HG03565 (cell line): ENCODE measurements around the gene MANBA.
A peak's percentile ranks its signal among the peaks of the same experiment; 100 is the strongest.

Source experiments
- ATAC-seq: cut with Tn5 transposase; IDR thresholded peaks from one replicate; pipeline ENCODE4 v1.9.1; 2021; ENCODE audit warnings: mild to moderate bottlenecking, moderate library complexity; ENCODE audit not compliant: unreplicated experiment

MANBA gene

DNA sequence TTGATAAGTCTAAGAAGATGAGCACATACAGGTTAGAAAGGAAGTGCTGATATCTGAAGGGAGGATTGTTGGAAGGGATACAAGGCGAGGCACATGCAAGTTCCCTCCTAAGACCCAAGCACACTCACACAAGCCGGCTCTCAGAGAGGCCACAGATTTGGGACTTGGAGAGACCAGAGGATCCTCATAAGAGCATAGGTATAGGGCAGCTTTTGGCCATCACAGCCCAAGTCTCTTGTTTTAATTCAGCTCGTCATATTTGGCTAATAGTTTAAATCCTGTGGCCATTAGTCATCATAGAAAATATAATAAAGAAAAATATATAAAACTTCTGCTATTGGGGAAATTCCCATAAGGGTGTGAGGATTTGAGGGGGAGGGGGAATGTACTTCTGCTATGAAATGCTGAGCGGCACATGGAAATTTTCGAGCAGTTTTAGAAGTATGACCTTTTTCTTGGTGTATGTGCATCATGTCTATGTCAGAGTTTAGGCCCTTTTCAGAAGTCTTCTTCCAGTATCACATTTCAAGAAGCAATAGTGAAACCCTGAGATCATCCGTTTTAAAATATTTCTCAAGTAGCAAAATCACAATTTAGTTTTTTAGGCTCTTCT, 161.9 kb downstream of the MANBA start:
- peak; percentile 47 for ATAC-seq

DNA sequence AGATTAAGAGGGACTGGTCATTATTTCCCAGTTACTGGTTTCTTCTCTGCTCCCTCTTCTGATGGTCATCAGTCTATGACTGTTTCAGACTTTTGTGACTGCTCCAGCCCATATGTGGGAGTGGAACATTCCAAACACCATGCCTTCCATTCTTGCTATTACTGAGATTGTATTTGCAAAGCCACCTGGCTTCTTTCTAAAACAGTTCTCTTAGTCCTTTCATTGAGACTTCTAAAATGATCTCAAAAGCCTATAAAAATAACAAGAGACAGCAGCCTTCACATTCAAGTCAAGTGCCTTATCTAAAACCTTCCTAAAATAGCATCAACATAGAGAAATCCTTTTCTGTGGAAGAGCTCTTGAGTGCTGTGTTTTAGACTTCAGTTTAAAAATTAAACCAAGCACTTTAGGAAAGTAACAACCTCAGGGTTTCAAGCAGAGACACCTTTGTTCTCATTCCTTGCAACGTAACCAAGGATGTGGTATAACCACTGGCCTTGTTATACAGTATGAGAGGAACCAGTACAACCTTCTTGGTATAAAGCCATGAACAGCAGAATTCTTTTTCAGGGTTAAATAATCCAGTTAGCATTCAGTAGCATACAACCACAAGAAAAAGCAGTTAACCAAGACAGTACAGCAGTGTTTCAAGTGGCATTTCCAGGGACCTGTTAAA, 162.5 kb downstream of the MANBA start:
- ATAC-seq, result peak; percentile 59

DNA sequence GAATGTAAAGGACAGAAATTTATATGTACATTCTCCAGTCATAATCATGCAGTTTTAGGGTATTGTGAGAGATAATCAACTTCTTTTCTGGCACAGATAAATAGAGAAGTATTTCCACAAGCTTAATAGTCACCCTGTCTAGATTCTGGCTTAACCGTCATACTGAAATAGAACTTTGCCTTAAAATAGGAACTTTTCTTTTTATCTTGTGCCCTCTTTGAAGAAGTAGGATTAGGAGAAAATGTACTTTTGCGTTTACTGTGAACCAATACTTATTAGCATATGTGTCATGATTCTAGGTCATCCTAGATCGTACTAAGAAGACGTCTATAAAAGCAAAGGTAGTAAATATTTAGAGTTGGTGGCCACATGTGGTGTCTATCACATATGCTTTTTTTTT, 164.2 kb downstream of the MANBA start:
- no peak for ATAC-seq

DNA sequence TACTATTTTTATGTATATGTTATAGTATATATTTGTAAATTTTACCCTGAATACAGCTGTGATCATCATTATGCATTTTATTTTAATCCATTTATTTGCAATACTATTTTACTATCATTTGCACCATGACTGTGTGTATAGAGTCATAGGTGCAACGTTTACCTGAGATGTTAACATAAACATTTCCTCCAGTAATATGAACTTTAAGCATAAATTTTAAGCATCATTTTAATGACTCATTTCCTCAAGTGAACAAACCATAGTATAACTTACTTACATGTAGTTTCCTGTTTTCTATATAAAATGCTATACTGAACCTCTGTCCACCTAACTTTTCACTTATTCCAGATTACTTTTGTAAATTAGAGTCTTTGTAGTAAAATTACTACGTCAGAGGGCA, 166.8 kb downstream of the MANBA start:
- no peak for ATAC-seq

DNA sequence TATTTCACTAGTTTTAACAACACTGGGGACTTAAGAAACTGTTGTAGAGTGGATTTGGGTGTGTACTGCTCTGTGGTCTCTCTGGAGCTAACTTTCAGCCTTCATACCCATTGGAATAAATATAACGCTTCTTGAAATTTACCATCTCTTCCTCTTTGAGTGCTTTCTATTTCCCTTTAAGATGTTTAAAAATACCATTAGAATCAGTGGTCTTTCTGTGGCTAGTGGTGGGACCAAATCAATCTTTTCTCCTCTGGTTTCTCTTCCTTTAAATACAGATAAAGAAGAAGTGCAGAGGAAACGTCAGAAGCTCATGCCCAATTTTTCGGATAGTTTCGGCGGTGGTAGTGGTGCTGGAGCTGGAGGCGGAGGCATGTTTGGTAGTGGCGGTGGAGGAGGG, 167.6 kb downstream of the MANBA start:
- ATAC-seq, result no peak

DNA sequence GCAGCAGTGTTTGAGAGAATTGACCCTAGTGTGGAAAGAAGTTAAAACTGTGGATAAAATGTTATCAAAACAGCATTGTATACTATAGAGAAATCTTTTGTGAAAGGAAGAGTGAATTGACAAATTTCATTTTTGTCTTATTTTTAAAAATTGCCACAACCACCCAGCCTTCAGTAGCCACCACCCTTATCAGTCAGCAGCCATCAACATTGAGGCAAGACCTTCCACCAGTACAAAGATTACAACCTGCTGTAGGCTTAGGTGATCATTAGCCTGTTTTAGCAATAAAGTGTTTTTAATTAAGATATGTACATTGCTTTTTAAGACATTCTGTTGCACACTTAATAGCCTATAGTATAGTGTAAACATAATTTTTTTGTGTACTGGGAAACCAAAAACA, 168.5 kb downstream of the MANBA start:
- ATAC-seq, result no peak

DNA sequence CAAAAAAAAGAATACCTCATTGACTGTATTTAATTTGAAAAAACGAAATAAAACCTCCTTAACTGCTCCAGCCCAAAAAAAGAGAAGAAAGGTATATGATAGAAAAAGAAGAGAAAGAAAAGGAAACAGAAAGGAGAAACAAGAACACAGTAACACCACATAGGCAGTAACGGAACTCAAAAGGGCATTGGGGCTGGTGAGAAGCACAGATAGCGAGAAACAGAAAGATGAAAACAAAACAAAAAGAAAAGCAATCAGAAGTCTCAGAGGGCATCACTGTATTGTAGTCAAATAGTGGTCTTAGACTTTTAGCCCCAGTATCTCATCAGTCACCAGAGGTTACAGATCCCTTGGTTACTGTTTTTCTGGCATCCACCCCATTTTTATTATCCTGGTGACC, 171.0 kb downstream of the MANBA start:
- ATAC-seq, result no peak

DNA sequence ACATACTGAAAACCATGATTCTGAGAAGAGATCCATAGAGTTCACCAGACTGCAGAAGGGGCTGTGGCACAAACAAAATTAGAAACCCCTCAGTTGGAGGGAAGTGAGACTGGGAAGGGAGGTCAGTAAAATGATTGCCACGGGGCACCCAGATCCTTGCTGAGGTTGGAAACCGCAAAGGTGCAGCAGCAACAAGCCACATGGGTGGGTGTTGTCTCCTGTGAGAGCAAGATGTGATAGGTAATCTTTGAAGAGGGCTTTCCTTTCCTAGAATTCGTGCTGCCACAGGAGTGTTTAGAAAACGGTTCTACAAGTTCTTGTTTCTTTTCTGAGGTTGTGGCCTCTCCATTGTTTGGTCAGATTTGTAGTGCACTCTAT, 174.1 kb downstream of the MANBA start:
- ATAC-seq, result peak; percentile 26

DNA sequence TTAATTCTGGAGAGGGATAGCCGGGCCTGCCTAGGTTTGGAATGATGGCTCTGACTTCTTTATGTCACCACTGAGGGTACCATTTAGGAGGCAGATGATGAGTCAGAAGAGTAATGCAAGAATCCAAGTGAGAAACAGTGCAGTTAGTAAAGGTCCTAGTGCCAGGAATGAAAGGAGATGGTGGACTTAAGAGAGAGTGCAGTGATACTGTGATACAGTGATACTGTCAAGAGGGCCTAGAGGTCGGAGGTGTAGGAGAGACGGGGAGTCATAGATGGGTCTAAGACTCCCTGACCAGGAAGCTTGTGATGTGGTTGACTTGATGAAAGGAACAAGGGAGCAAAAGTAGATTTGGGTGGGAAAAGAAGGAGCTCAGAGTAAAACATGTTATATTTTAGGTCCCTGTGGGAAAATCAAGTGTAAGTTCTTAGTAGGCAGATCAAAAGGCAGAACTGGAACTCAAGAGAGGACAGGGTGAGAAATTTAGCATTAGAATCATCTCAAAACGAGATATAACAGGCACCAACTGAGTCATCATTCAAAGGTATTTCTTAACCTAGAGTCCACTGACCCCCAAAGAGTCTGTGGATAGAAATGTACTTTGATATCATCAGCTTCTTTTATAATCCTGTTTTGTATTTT, 174.6 kb downstream of the MANBA start:
- peak; percentile 50 for ATAC-seq

DNA sequence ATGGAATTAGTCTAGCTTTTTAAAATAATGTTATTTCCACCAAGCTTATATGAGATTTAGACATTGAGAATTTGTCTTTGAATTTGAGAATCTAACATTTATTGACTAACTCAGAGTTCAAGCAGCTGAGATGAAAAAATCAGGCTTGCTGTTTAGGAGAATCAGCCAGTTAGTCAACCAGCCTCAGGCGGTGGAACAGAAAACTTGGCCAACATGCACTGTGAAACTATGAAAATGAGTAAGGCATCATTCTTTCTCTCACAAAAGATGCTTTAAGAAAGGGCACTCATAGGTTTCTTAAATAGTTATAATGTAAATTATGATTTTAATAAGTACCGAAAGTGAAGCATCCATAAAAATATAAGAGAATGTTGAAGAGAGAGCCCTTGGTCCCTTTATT, 175.4 kb downstream of the MANBA start:
- ATAC-seq, result no peak

DNA sequence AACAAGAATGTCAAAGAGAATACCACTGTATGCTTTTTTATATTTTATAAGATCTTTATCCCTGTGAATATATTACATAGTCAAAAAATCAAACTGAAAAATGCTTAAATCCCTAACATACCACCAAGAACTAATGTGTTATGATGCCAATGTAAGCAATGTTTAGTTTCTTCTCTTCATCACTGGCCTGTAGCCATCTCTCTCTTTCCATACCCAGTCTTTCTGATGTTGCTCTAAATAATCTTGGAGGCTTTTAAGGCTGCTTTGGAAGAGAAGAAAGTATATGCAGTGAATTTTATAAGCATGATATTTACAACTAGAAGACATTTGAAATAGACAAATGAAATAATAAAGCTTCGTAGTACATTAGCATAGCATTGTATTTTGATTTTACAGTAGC, 176.7 kb downstream of the MANBA start:
- ATAC-seq, result no peak
